GM12878 (cell line): ENCODE measurements around the gene ARHGAP26. TPM values are rescaled to one million over a fixed set of nuclear protein-coding genes. Genes with fewer than 3 reads are reported as not detected.

ENCODE experiments used
- ATAC-seq: fragments of 200-7000 bp; cut with Tn5 transposase; 3 replicates; pipeline ENCODE4 v1.9.1; 2020; ENCODE audit warnings: mild to moderate bottlenecking, moderate library complexity
- BruUV-seq: library from RNA; stranded (reverse); fragments of 400-500 nt; replicated peaks from 2 replicates; lab custom pipeline; 2021; lab: Mats Ljungman, UMichigan
- CTCF ChIA-PET: fragments of 300-600 bp; sonication (Branson Sonifier 250); formaldehyde crosslinking; extraction: SDS; loops from one replicate; lab custom pipeline; 2021; ENCODE audit warnings: inconsistent platforms; lab: Yijun Ruan, JAX
- POLR2A ChIA-PET: fragments of 350-600 bp; formaldehyde crosslinking; extraction: SDS; loops from one replicate; lab custom pipeline; 2021; ENCODE audit warnings: inconsistent platforms; lab: Charles Lee
- RAD21 ChIA-PET: fragments of 300-600 bp; sonication (Branson Sonifier 250); formaldehyde crosslinking; loops from one replicate; lab custom pipeline; 2023; ENCODE audit warnings: antibody characterized with exemption; ENCODE audit not compliant: unreplicated experiment; lab: Charles Lee
- SMC1A ChIA-PET: fragments of 300-600 bp; sonication (Branson Sonifier 250); formaldehyde crosslinking; loops from one replicate; lab custom pipeline; 2023; ENCODE audit not compliant: unreplicated experiment, uncharacterized antibody; lab: Charles Lee
- DNase-seq: peaks from one replicate; pipeline ENCODE4 v3.0.0-alpha.2; 2011; ENCODE audit warnings: low read depth, low spot score
- FAIRE-seq: peaks from 3 replicates; lab custom pipeline; 2011; peaks lifted over from hg19 to GRCh38; lab: Jason Lieb, UNC
- H2AFZ ChIP-seq: 2 replicates; pipeline ENCODE4 v1.6.0; 2011; ENCODE audit warnings: low read depth, low read length, control low read depth; ENCODE audit not compliant: control insufficient read depth
- H3K27ac ChIP-seq: 2 replicates; pipeline ENCODE4 v1.5.1; 2011; ENCODE audit warnings: control low read depth; ENCODE audit not compliant: control insufficient read depth, insufficient read depth
- H3K27me3 ChIP-seq, 2 experiments: replicated peaks in 1 of 2; 2 replicates each; pipeline versions ENCODE4 v1.6.0 to v1.6.1; 2011; ENCODE audit warnings: low read length in 1 of 2; ENCODE audit not compliant: control insufficient read depth in 2 of 2, insufficient read depth in 2 of 2
- H3K36me3 ChIP-seq, 2 experiments: 2 replicates each; pipeline ENCODE4 v1.5.1; 2011; ENCODE audit warnings: low read length in 1 of 2; ENCODE audit not compliant: control insufficient read depth in 2 of 2, insufficient read depth in 2 of 2
- H3K4me1 ChIP-seq: 2 replicates; pipeline ENCODE4 v1.6.1; 2011; ENCODE audit warnings: mild to moderate bottlenecking, low read length, moderate library complexity, mixed read lengths; ENCODE audit not compliant: control insufficient read depth, insufficient read depth
- H3K4me2 ChIP-seq: 2 replicates; pipeline ENCODE4 v1.6.0; 2011; ENCODE audit warnings: control low read depth; ENCODE audit not compliant: control insufficient read depth, insufficient read depth
- H3K4me3 ChIP-seq: fragments of 200-600 bp; sonication (generic); 2 replicates; pipeline ENCODE4 v1.5.1; 2016
- H3K79me2 ChIP-seq: 2 replicates; pipeline ENCODE4 v1.6.0; 2011; ENCODE audit warnings: low read length; ENCODE audit not compliant: control insufficient read depth, insufficient read depth
- H3K9ac ChIP-seq: 2 replicates; pipeline ENCODE4 v1.8.0; 2011; ENCODE audit warnings: low read length, control low read depth, mixed read lengths; ENCODE audit not compliant: control insufficient read depth, insufficient read depth
- H3K9me3 ChIP-seq: replicated peaks from 3 replicates; pipeline ENCODE4 v1.5.1; 2011; ENCODE audit warnings: mild to moderate bottlenecking, low read length; ENCODE audit not compliant: control insufficient read depth, insufficient read depth
- H4K20me1 ChIP-seq: 2 replicates; pipeline ENCODE4 v1.6.0; 2011; ENCODE audit not compliant: control insufficient read depth, insufficient read depth
- HDGF ChIP-seq: fragments of 450-650 bp; IDR thresholded peaks from 2 replicates; pipeline ENCODE4 v1.6.1; 2016; ENCODE audit warnings: antibody characterized with exemption
- WGBS: methylation state at CpG from one replicate; pipeline ENCODE4 v1.1.6; 2016; ENCODE audit warnings: low lambda C conversion rate; ENCODE audit not compliant: insufficient replicate concordance, insufficient coverage; ENCODE audit errors: missing lambda C conversion rate; 5-methylcytosine and 5-hydroxymethylcytosine counted together
- in situ Hi-C: fragments of 300-500 bp; cut with MboI; formaldehyde crosslinking; loops from 9 replicates; pipeline ENCODE4 v1.14.3; 2018; ENCODE audit warnings: mixed read lengths
- intact Hi-C: fragments of 100-400 bp; cut with micrococcal nuclease; formaldehyde crosslinking; loops from one replicate; pipeline ENCODE4 v1.14.2; 2022; ENCODE audit not compliant: unreplicated experiment
- polyA plus RNA-seq, 11 experiments: library from polyadenylated mRNA; depleted of rRNA in 4 of 11; unstranded in 6 of 11; stranded (reverse) in 5 of 11; fragments of >200 nt; fragmentation: Nextera tagmentation in 4 of 11; fragmentation: Illumina TruSeq in 1 of 11; extraction: Ambion mirVana in 4 of 11; extraction: Trizol in 1 of 11; gene quantifications; 1 replicate in 1 of 11; 2 replicates in 10 of 11; pipeline versions ENCODE4 v1.2.1 to v1.2.3, GENCODE V29; 2011 to 2016; ENCODE audit warnings: inconsistent platforms in 2 of 11, missing spikeins in 2 of 11, low read depth in 1 of 11
- total RNA-seq, 4 experiments: library from RNA; depleted of rRNA in 3 of 4; stranded (reverse); fragments of >200 nt in 3 of 4; fragmentation: Illumina TruSeq in 1 of 4; extraction: Trizol in 1 of 4; gene quantifications; 2 replicates each; pipeline versions ENCODE4 v1.2.1 to v1.2.3, GENCODE V29; 2013 to 2021
- TF ChIP-seq, protein P1 (sequence below): fragments of 450-650 bp; IDR thresholded peaks from 2 replicates; pipeline ENCODE4 v1.6.1; 2017; ENCODE audit warnings: mild to moderate bottlenecking, moderate library complexity

The ARHGAP26 gene
- total and polyA plus RNA-seq, 10 of the 15 experiments (the other 5 are each of a cell fraction or from before 2014, with no cell fraction given), result 9.4 to 41.5 (median 19.3) TPM

DNA sequence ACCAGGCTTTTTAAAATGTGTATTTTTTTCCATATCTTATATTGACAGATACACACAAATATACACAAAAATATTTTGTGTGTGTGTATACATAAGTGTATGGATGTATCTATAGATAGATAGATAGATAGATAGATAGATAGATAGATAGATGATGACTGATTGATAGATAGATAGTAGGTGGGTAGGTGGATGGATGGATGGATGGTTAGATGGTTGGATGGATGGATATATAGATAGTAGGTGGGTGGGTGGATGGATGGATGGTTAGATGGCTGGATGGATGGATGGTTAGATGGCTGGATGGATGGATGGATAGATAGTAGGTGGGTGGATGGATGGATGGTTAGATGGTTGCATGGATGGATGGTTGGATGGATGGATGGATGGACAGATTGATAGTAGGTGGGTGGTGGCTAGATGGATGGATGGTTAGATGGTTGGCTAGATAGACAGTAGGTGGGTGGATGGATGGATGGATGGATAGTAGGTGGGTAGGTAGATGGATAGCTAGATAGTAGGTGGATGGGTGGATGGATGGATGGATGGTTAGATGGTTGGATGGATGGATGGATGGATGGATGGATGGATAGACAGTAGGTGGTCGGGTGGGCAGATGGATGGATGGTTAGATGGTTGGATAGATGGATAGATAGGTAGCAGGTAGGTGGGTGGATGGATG, 477.1 kb downstream of the ARHGAP26 start:
- SMC1A ChIA-PET, result interaction anchor here (3.7 to 6.2 kb wide), 2 partner anchors 7 to 15 kb away, joined by 26 to 60 read pairs; no protein-coding TSS in a partner anchor

More for the DNA sequence above, 477.1 kb downstream of the ARHGAP26 start:
- CTCF ChIA-PET, result no interaction called here
- peaks cover 21% of the 10 kb centered on the region for H3K4me1 ChIP-seq
- H3K36me3 ChIP-seq, result no peaks in the 10 kb centered on the region
- no TSS peak for BruUV-seq
- H3K79me2 ChIP-seq, result no peaks in the 10 kb centered on the region
- no peak overlapping the region for H3K4me2 ChIP-seq
- no peak overlapping the region for H3K27ac ChIP-seq
- RAD21 ChIA-PET, result no interaction called here
- POLR2A ChIA-PET, result interaction anchor here (0.6 kb wide), 1 partner anchor 34 kb away, joined by 5 read pairs; no protein-coding TSS in a partner anchor
- FAIRE-seq (peak; percentile 61), DNase-seq (no peak), ATAC-seq (no peak)
- intact Hi-C loops, result no loop called here
- H3K27me3 ChIP-seq, result no peaks in the 10 kb centered on the region
- in situ Hi-C loops, result no loop called here
- no peak overlapping the region for H3K9ac ChIP-seq
- H2AFZ ChIP-seq, result no peak overlapping the region
- H4K20me1 ChIP-seq, result no peaks in the 10 kb centered on the region
- 0% methylated on average over 1 of the region's 1 CpG for WGBS
- peaks cover 1% of the 10 kb centered on the region; the same call in 2 of the 3 replicates for H3K9me3 ChIP-seq
- TF ChIP-seq HDGF, result peak; percentile 84; the same call in 1 of the 2 replicates
- TF ChIP-seq, protein P1, sequence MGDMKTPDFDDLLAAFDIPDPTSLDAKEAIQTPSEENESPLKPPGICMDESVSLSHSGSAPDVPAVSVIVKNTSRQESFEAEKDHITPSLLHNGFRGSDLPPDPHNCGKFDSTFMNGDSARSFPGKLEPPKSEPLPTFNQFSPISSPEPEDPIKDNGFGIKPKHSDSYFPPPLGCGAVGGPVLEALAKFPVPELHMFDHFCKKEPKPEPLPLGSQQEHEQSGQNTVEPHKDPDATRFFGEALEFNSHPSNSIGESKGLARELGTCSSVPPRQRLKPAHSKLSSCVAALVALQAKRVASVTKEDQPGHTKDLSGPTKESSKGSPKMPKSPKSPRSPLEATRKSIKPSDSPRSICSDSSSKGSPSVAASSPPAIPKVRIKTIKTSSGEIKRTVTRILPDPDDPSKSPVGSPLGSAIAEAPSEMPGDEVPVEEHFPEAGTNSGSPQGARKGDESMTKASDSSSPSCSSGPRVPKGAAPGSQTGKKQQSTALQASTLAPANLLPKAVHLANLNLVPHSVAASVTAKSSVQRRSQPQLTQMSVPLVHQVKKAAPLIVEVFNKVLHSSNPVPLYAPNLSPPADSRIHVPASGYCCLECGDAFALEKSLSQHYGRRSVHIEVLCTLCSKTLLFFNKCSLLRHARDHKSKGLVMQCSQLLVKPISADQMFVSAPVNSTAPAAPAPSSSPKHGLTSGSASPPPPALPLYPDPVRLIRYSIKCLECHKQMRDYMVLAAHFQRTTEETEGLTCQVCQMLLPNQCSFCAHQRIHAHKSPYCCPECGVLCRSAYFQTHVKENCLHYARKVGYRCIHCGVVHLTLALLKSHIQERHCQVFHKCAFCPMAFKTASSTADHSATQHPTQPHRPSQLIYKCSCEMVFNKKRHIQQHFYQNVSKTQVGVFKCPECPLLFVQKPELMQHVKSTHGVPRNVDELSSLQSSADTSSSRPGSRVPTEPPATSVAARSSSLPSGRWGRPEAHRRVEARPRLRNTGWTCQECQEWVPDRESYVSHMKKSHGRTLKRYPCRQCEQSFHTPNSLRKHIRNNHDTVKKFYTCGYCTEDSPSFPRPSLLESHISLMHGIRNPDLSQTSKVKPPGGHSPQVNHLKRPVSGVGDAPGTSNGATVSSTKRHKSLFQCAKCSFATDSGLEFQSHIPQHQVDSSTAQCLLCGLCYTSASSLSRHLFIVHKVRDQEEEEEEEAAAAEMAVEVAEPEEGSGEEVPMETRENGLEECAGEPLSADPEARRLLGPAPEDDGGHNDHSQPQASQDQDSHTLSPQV, result no peak
- TF ChIP-seq, all 136 proteins: peak for 1
- H3K4me3 ChIP-seq, result no peak overlapping the region
